HL-60 (cell line): ENCODE measurements around the gene NCK2.
A peak's percentile ranks its signal among the peaks of the same experiment; 100 is the strongest.
"Not testable (repeated sequence)": the region's sequence is repeated elsewhere in the genome, so short reads cannot be mapped to it uniquely, and the experiment has no call there.

Experiments used
- DNase-seq, 2 experiments: peaks; one replicate each; pipeline ENCODE4 v3.0.0-alpha.2; 2010 to 2020; ENCODE audit warnings: low read depth in 1 of 2, low spot score in 1 of 2
- H3K27ac ChIP-seq: fragments of 250-450 bp; sonication (Bioruptor Pico); replicated peaks from 2 replicates; pipeline ENCODE4 v1.5.1; 2020; ENCODE audit warnings: mild to moderate bottlenecking, moderate library complexity
- H3K27me3 ChIP-seq: fragments of 250-450 bp; sonication (Bioruptor Pico); 2 replicates; pipeline ENCODE4 v1.5.1; 2021; ENCODE audit warnings: mild to moderate bottlenecking, moderate library complexity; ENCODE audit not compliant: insufficient read depth, poor library complexity, severe bottlenecking
- H3K4me3 ChIP-seq: replicated peaks from 2 replicates; pipeline ENCODE4 v1.5.1; 2011; ENCODE audit warnings: mild to moderate bottlenecking, control low read depth, low read length; ENCODE audit not compliant: insufficient read depth
- CTCF ChIP-seq: IDR thresholded peaks from one replicate; pipeline ENCODE4 v1.5.1; 2011; ENCODE audit warnings: low read length, control low read depth, inconsistent platforms; ENCODE audit not compliant: insufficient read depth
- GABPA ChIP-seq: IDR thresholded peaks from 2 replicates; pipeline ENCODE4 v1.6.1; 2012; ENCODE audit warnings: low read depth
- POLR2AphosphoS5 ChIP-seq: IDR thresholded peaks from 2 replicates; pipeline ENCODE4 v1.6.1; 2012; ENCODE audit warnings: low read depth
- REST ChIP-seq: IDR thresholded peaks from 2 replicates; pipeline ENCODE4 v1.6.1; 2012; ENCODE audit warnings: low read depth; ENCODE audit not compliant: insufficient replicate concordance
- SPI1 ChIP-seq: IDR thresholded peaks from 2 replicates; pipeline ENCODE4 v1.6.1; 2012; ENCODE audit warnings: low read depth, mild to moderate bottlenecking, borderline replicate concordance

The NCK2 gene

GRCh38 chr2:105754011-105754410 lies 9.3 kb downstream of the NCK2 start:
- Histone ChIP-seq H3K27ac (no peak overlapping the region), H3K27me3 (no peaks in the 10 kb centered on the region), H3K4me3 (no peak overlapping the region)
- DNase-seq, result no peak
- TF ChIP-seq REST (no peak), GABPA (no peak), CTCF (no peak), SPI1 (no peak), POLR2AphosphoS5 (no peak)

- Histone ChIP-seq H3K27ac (no peak overlapping the region), H3K27me3 (no peaks in the 10 kb centered on the region), H3K4me3 (no peak overlapping the region)
- TF ChIP-seq SPI1 (peak; percentile 76; the same call in 1 of the 2 replicates), CTCF (no peak)
- no peak for DNase-seq
Measured at GRCh38 chr2:105754994-105755393, 10.3 kb downstream of the NCK2 start.

- Histone ChIP-seq H3K27ac (no peak overlapping the region), H3K4me3 (no peak overlapping the region), H3K27me3 (no peaks in the 10 kb centered on the region)
- DNase-seq, result no peak
- TF ChIP-seq SPI1 (no peak), GABPA (no peak), POLR2AphosphoS5 (no peak), CTCF (no peak), REST (no peak)
Measured at GRCh38 chr2:105755895-105756294, 11.2 kb downstream of the NCK2 start.

DNA sequence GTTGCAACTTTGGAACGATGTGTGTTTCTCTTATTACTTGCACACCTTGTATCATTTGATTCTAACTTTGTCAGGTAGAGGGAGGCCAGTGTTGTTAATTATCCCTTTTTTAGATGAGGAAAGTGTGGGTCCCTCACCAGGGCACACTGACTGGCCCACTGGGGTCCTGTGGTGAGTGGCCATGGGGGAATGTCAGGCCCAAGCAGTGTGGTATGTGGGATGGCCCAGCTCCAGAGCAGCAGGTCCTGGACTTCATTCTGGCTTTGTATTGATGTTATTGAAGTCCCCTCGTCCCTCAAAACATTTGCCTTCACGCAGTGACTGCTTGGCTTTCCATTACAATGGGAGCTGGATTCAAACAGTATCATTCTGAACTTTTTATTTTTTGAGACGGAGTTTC lies 11.7 kb downstream of the NCK2 start:
- no peaks in the 10 kb centered on the region for H3K27me3 ChIP-seq
- no peak for DNase-seq
- no peak overlapping the region for H3K4me3 ChIP-seq
- no peak overlapping the region for H3K27ac ChIP-seq
- TF ChIP-seq SPI1 (no peak), CTCF (no peak), GABPA (no peak), REST (no peak), POLR2AphosphoS5 (no peak)

GRCh38 chr2:105756865-105757264 lies 12.2 kb downstream of the NCK2 start:
- H3K4me3 ChIP-seq, H3K27me3 ChIP-seq, H3K27ac ChIP-seq, DNase-seq: not testable (repeated sequence)
